Right hindlimb (tissue), 1 donor: ENCODE results near the gene ALDH1A1.

Experiments used
- DNase-seq: peaks from one replicate; pipeline ENCODE4 v3.0.0-alpha.2; 2018

The ALDH1A1 gene

GRCh38 chr9:72952914-72953313, at the start of gene ALDH1A1:
Gene ALDH1A1 (minus strand): TSS chr9:72953053. CDS start chr9:72953000, 53 bp downstream.
- no peak for DNase-seq

DNA sequence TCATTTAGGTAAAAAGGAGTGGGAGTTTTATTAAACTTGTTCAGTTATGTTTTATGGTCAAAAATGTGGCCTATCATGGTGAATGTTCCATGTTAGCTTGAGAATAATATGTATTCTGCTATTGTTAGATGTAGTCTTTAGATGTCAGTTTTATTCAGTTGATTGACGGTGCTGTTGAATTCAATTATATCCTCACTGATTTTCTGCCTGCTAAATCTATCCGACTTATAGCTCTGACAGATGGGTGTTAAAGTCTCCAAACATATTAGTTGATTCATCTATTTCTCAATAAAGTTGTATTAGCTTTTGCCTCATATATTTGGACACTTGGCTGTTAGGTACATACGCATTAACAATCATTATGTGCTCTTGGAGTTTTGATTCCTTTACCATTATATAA, 49.0 kb upstream of the ALDH1A1 start:
- DNase-seq: no peak

DNA sequence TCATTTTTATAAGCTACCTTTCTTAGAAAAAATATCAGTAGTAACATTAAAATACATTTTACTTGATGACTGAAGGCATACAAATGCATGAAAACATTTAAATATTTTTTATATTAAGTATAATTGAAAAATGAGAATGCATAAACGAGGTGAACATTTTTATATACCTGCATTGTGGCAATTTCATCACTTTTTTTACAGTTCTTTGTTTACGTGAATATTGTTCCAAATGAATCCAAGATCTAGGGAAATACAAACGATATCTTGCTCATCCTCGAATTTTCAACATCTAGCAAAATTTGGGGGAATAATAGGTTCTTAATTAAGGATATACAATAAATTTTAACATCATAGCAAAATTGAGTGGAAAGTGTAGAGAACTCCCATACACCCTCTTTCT, 45.5 kb upstream of the ALDH1A1 start:
- DNase-seq: no peak

GRCh38 chr9:72997387-72997995, 44.6 kb upstream of the ALDH1A1 start:
- DNase-seq: no peak

- no peak for DNase-seq
These were observed 43.9 kb upstream of the ALDH1A1 start for GRCh38 chr9:72996684-72997314.

GRCh38 chr9:72996114-72996513, 43.3 kb upstream of the ALDH1A1 start:
- no peak for DNase-seq

- no peak for DNase-seq
These were observed 42.5 kb upstream of the ALDH1A1 start for GRCh38 chr9:72995131-72996024.

DNA sequence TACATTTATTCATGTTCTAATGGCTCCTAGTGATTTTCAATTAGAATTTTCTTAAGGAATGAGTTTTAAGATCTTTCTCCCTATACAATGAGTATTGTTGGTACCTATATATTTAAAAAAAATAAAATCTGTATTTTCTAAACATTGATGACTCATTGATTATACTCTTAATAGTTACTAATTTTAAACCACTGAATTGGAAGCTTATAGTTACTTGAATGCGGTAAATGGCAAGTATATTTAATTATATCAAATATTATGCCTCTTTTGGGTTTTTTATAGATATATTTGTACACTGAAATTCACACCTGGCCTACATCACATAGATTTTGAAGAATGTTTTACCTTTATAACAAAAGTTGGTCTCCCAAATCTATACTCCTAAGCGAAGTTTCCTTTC, 38.9 kb upstream of the ALDH1A1 start:
- no peak for DNase-seq

DNA sequence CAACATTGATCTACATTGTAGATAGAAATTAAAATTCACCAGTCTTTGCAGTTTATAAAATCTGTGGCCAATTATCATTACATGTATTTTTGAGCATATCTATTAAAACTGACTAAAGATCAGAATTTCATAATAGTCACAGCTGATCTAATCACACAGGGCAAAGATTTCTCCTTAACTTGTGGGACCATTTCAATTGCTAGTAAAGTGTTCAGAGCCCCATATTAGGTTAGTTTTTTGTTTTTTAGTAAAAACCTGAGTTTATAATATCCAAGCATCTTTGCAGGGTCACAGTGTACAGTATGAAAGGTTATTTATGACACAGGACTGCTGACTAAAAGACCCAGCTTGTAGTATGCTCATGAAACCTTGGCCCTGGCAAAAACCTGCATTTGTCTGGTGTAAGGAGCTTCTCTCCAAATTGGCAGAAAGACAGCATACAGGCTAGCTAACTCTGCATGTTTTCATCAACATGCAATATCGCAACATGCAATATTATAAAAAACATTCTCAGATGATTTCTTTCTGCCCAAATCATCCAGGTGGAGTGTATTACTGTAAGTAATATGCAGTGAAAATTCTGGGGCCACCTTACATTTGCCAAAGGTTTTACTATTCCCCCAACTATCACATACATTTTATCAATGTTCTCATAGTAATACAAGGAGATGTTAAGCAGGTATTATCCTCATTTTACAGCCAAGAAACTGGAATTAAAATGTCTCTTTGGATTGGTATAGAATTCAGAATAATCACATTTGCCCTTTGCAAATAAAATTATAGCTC, 37.7 kb upstream of the ALDH1A1 start:
- DNase-seq: no peak

DNA sequence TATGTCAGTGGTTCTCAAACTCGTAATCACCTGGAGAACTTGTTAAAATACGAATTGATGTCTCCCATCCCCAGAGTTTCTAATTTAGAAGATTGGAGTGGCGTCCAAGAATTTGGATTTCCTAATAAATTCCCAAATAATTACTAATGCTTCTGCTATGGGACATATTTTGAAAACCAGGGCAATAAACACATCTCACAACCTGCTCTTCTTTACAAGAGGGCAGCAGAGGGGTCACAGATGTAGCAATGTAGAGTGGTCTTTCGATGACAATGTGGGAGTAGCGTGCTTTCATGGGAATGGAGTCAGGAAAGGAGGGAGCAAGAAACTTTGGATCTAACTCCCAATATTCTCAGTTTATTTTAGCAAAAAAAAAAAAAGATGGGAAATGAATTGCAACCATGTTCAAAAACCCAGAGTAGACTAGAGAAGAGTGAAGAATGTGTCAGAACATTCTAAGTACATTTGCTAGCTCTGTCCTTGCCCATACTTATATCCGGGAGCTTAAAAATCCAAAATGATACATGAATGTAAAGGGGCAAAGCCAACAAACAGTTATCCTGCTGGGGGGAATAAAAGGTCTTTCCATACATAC, 33.8 kb upstream of the ALDH1A1 start:
- DNase-seq: no peak

DNA sequence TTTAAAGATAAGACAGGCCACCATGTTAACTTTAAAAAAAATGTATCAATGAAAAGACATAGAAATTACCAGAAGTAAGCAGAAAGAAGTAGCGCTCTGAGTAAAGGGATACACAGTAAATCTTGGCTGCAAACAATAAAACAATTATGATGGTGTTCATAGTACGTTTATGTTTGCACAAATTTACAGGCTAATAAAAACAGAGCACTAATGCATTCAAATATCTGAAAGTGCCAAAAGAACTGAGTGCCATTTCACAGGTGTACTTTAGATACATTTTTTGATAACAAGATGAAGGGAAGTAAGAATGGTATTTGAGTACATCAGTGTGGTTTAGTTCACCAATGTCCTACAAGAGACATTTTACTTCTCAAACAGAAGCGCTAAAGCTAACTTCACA, 32.9 kb upstream of the ALDH1A1 start:
- DNase-seq: no peak

DNA sequence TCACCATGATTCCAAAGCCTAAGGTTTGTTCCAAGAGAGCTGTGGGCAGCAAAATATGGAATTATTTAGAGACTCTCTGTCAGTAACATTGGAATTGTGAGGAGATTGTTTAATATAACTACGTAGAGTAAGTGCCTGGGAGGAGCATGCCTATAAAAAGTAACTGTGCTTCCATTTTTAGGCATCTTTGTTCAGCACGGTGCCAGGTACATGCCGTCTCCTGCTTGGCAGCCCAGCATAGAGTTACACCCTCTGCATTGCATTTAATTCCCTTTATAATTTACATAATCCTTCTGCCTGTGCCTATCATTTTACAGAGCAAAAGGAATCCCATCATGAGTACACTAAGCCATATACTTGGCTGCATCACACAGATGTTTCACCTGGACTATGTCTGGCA, 32.1 kb upstream of the ALDH1A1 start:
- no peak for DNase-seq

- DNase-seq: no peak
These were observed 31.5 kb upstream of the ALDH1A1 start for GRCh38 chr9:72984226-72984947.

DNA sequence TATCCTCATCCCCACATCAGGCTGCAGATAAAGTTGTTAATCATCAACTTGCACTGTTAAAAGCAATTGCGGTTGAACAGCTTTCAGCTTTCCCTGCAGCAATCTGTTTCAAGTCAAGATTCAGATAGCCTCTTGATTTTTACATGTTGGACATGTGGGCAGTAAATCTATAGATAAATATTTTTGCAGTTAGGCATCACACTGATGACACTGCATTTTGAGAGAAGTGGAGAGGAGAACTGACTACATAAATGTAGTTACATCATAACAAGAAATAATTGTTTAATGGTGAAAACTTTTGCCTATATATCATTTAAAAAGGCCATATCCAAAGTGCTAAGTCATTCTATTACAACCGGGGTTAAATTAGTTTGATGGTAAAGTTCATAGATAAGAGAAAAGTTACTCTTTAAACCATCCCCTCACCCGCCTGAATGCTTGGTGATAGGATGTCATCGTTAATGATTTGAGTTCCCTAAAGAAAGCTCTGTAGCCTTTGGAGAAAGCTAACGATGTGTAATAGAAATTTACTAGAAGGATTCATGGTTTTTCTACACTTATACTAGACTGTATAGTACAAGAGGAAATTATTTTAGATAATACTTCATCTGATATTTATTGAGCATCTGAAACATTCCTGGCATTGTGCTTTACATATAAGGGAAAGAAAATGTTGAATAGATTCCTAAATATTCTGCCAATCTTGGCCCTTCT, 30.8 kb upstream of the ALDH1A1 start:
- DNase-seq: no peak

DNA sequence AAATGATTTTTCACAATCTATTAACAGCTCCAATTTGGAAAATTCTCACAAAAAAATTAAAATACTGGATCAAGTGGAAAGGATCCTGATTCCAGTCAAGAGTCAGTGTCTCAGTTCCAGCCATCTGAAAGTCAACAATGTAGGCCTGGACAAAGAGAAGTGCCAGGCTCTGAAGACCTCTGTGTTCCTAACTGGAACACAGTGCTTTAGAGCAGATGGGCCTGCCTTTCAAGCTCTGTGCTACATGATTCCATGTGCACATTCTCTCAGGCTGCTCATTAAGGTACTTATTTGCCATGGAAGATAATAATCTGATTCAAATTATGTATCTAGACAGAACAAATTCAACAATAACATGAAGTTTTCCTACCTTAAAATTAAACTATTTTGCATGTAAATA, 30.2 kb upstream of the ALDH1A1 start:
- no peak for DNase-seq

- no peak for DNase-seq
These were observed 29.4 kb upstream of the ALDH1A1 start for GRCh38 chr9:72982146-72982799.

DNA sequence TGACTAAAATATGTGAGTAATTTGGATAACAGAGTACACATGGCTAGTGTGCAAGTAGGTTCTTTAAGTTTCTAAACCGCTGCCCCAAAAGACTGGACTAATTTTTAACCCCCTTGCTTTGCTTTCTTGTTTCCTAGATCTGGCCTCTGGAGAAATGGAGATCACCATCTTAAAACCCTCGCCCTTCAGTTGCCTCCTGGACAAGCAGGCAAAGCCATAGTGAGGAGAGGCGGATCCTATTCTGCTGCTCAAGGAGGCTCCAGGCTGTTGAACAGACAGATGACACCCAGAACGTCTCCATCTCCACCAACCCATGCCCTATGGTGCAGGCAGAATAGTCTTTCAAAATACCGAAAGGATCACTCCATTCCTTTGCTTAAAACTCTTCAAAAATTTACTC, 28.6 kb upstream of the ALDH1A1 start:
- no peak for DNase-seq

GRCh38 chr9:72980600-72981265, 27.9 kb upstream of the ALDH1A1 start:
- DNase-seq: no peak

DNA sequence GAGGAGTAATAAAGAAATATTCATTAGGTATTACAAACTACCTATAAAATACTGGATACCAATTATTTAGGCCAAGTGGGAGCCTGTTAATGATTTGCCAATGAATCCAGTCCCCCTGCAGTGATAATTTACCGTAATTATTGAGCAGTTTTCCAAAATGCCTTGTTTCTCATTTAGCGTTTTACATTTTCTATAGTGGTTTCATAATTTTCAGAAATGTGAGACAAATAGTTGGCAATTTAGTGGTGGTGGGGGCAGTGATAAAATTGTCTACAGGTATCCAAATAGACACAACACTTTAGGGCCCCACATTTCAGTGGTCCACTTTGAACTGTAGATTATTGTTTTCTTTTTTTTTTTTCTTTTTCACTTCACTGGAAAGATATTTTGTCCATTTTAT, 27.3 kb upstream of the ALDH1A1 start:
- no peak for DNase-seq

- DNase-seq: no peak
These were observed 26.7 kb upstream of the ALDH1A1 start for GRCh38 chr9:72979405-72980100.
